OCI-LY7 (cell line): ENCODE results near the gene ANKRD45.

ENCODE experiments used
- CTCF ChIP-seq: fragments of 200-600 bp; sonication (generic); conservative IDR thresholded peaks from 2 replicates; pipeline ENCODE4 v1.5.1; 2014; ENCODE audit warnings: mild to moderate bottlenecking, antibody characterized with exemption, low read length, moderate library complexity, mixed read lengths
- EZH2phosphoT487 ChIP-seq: fragments of 200-600 bp; sonication (generic); IDR thresholded peaks from 2 replicates; pipeline ENCODE4 v1.6.1; 2018; ENCODE audit warnings: low read depth, borderline replicate concordance, mild to moderate bottlenecking, mixed run types, antibody characterized with exemption, low read length, moderate library complexity, mixed read lengths

GRCh38 chr1:173646656-173647055 is 23.0 kb downstream of the ANKRD45 start:
- TF ChIP-seq CTCF (no peak), EZH2phosphoT487 (no peak)
